Loucy (cell line): Measurements from ENCODE around the gene SYDE2.

Experiments used
- CTCF ChIP-seq: fragments of 200-600 bp; sonication (generic); conservative IDR thresholded peaks from 2 replicates; pipeline ENCODE4 v1.5.1; 2014; ENCODE audit warnings: mild to moderate bottlenecking, antibody characterized with exemption, low read length
- EZH2phosphoT487 ChIP-seq: fragments of 200-600 bp; IDR thresholded peaks from 2 replicates; pipeline ENCODE4 v1.6.1; 2018; ENCODE audit warnings: antibody characterized with exemption, mild to moderate bottlenecking, moderate library complexity, borderline replicate concordance

GRCh38 chr1:85243372-85243771 lies 42.6 kb upstream of the SYDE2 start:
- no peak for TF ChIP-seq CTCF
- no peak for TF ChIP-seq EZH2phosphoT487
